H1 (cell line): ENCODE measurements around the gene ASB4. TPM values are rescaled to one million over a fixed set of nuclear protein-coding genes. Genes with fewer than 3 reads are reported as not detected.
A peak's percentile ranks its signal among the peaks of the same experiment; 100 is the strongest.
"Not testable (repeated sequence)": the region's sequence is repeated elsewhere in the genome, so short reads cannot be mapped to it uniquely, and the experiment has no call there.

Source experiments
- CTCF ChIA-PET: fragments of 300-600 bp; sonication (Branson Sonifier 250); formaldehyde crosslinking; loops from one replicate; lab custom pipeline; 2021; ENCODE audit not compliant: partially characterized antibody; lab: Charles Lee
- POLR2A ChIA-PET: fragments of 300-600 bp; sonication (Branson Sonifier 250); formaldehyde crosslinking; loops from one replicate; lab custom pipeline; 2021; ENCODE audit warnings: inconsistent platforms; ENCODE audit not compliant: partially characterized antibody; lab: Charles Lee
- DNase-seq, 2 experiments: peaks; one replicate each; pipeline versions ENCODE4 v3.0.0 to v3.0.0-alpha.2; 2010 to 2022; ENCODE audit warnings: low spot score in 2 of 2, low read depth in 1 of 2, mixed read lengths in 1 of 2
- FAIRE-seq: peaks from 2 replicates; lab custom pipeline; 2011; peaks lifted over from hg19 to GRCh38; lab: Jason Lieb, UNC
- H2AFZ ChIP-seq: 2 replicates; pipeline ENCODE4 v1.8.1; 2012; ENCODE audit warnings: low read length, inconsistent platforms
- H2AK5ac ChIP-seq: 2 replicates; pipeline ENCODE4 v1.6.1; 2013; ENCODE audit warnings: low read depth, low read length
- H2BK120ac ChIP-seq: replicated peaks from 2 replicates; pipeline ENCODE3; 2013; ENCODE audit warnings: low read depth, low read length, inconsistent platforms
- H2BK12ac ChIP-seq: 2 replicates; pipeline ENCODE4 v1.6.1; 2013; ENCODE audit warnings: low read depth, low read length
- H2BK15ac ChIP-seq: 2 replicates; pipeline ENCODE4 v1.6.1; 2013; ENCODE audit warnings: low read length
- H2BK20ac ChIP-seq: 2 replicates; pipeline ENCODE4 v1.6.1; 2013; ENCODE audit warnings: low read length
- H2BK5ac ChIP-seq: 2 replicates; pipeline ENCODE4 v1.6.1; 2013; ENCODE audit warnings: low read depth, low read length
- H3K14ac ChIP-seq: 2 replicates; pipeline ENCODE4 v1.6.1; 2013; ENCODE audit warnings: inconsistent platforms; ENCODE audit not compliant: insufficient read length
- H3K18ac ChIP-seq: 2 replicates; pipeline ENCODE4 v1.6.1; 2013; ENCODE audit warnings: low read length; ENCODE audit errors: extremely low read depth
- H3K23ac ChIP-seq: 2 replicates; pipeline ENCODE4 v1.6.1; 2013; ENCODE audit warnings: inconsistent platforms; ENCODE audit not compliant: insufficient read length
- H3K23me2 ChIP-seq: 2 replicates; pipeline ENCODE4 v1.6.1; 2013; ENCODE audit warnings: low read depth, low read length
- H3K27ac ChIP-seq: 2 replicates; pipeline ENCODE4 v1.6.1; 2011; ENCODE audit warnings: low read depth, low read length, inconsistent platforms
- H3K27me3 ChIP-seq, 4 experiments: replicated peaks in 1 of 4; 1 replicate in 1 of 4; 2 replicates in 3 of 4; pipeline versions ENCODE4 v1.6.1 to v1.8.1; 2011 to 2013; ENCODE audit warnings: low read length in 3 of 4, mild to moderate bottlenecking in 3 of 4, inconsistent platforms in 2 of 4, mixed read lengths in 2 of 4, moderate library complexity in 1 of 4; ENCODE audit not compliant: control insufficient read depth in 3 of 4, insufficient read depth in 3 of 4; ENCODE audit errors: extremely low read depth in 1 of 4
- H3K36me3 ChIP-seq, 4 experiments: 2 replicates each; pipeline versions ENCODE4 v1.6.1 to v1.8.1; 2011 to 2013; ENCODE audit warnings: mild to moderate bottlenecking in 4 of 4, low read length in 3 of 4, moderate library complexity in 2 of 4, control low read depth in 1 of 4, inconsistent platforms in 1 of 4; ENCODE audit not compliant: insufficient read depth in 4 of 4, control insufficient read depth in 2 of 4
- H3K4ac ChIP-seq: replicated peaks from 2 replicates; pipeline ENCODE3; 2013; ENCODE audit warnings: low read length, low read depth, mixed read lengths, inconsistent platforms; ENCODE audit not compliant: insufficient read length
- H3K4me1 ChIP-seq, 4 experiments: replicated peaks in 1 of 4; 1 replicate in 1 of 4; 2 replicates in 3 of 4; pipeline versions ENCODE4 v1.6.1 to v1.8.1; 2011 to 2013; ENCODE audit warnings: low read length in 3 of 4, inconsistent platforms in 2 of 4, mixed read lengths in 1 of 4; ENCODE audit not compliant: insufficient read depth in 4 of 4, control insufficient read depth in 3 of 4
- H3K4me2 ChIP-seq, 2 experiments: 2 replicates each; pipeline versions ENCODE4 v1.6.1 to v1.8.1; 2011 to 2013; ENCODE audit warnings: low read depth in 2 of 2, low read length in 2 of 2, control low read depth in 1 of 2, inconsistent platforms in 1 of 2, mild to moderate bottlenecking in 1 of 2; ENCODE audit not compliant: insufficient read depth in 1 of 2
- H3K4me3 ChIP-seq, 4 experiments: fragments of 200-600, 300-600 bp in 1 of 4; sonication (generic), shearing (Covaris generic), sonication (Bioruptor Twin) in 1 of 4; 2 replicates each; pipeline versions ENCODE4 v1.5.1 to v1.8.1; 2011 to 2016; ENCODE audit warnings: low read length in 4 of 4, low read depth in 3 of 4, control low read depth in 2 of 4, inconsistent platforms in 2 of 4, mild to moderate bottlenecking in 2 of 4, mixed read lengths in 1 of 4, moderate library complexity in 1 of 4; ENCODE audit not compliant: insufficient read depth in 2 of 4; ENCODE audit errors: extremely low read depth in 1 of 4
- H3K56ac ChIP-seq: replicated peaks from 2 replicates; pipeline ENCODE3; 2013; ENCODE audit warnings: low read depth, mild to moderate bottlenecking, mixed read lengths, low read length, inconsistent platforms; ENCODE audit not compliant: insufficient read length
- H3K79me1 ChIP-seq: 2 replicates; pipeline ENCODE4 v1.6.1; 2013; ENCODE audit warnings: low read depth, low read length, control low read depth
- H3K79me2 ChIP-seq, 2 experiments: 2 replicates each; pipeline versions ENCODE4 v1.6.1 to v1.8.1; 2012 to 2013; ENCODE audit warnings: low read length in 2 of 2, mild to moderate bottlenecking in 2 of 2, inconsistent platforms in 1 of 2; ENCODE audit not compliant: insufficient read depth in 2 of 2, control insufficient read depth in 1 of 2
- H3K9ac ChIP-seq, 4 experiments: replicated peaks in 1 of 4; 1 replicate in 1 of 4; 2 replicates in 3 of 4; pipeline versions ENCODE4 v1.6.1 to v1.8.1; 2011 to 2013; ENCODE audit warnings: low read depth in 3 of 4, low read length in 3 of 4, control low read depth in 2 of 4, mild to moderate bottlenecking in 2 of 4, moderate library complexity in 2 of 4, inconsistent platforms in 1 of 4; ENCODE audit errors: extremely low read depth in 1 of 4
- H3K9me3 ChIP-seq, 2 experiments: 2 replicates each; pipeline versions ENCODE4 v1.6.1 to v1.8.1; 2012 to 2013; ENCODE audit warnings: mild to moderate bottlenecking in 2 of 2, moderate library complexity in 2 of 2, control low read depth in 1 of 2, inconsistent platforms in 1 of 2, low read depth in 1 of 2, low read length in 1 of 2, mixed read lengths in 1 of 2; ENCODE audit not compliant: insufficient read depth in 2 of 2
- H4K20me1 ChIP-seq, 2 experiments: replicated peaks in 1 of 2; 2 replicates each; pipeline versions ENCODE3 to v1.8.1; 2011 to 2013; ENCODE audit warnings: inconsistent platforms in 2 of 2, low read length in 2 of 2, mild to moderate bottlenecking in 1 of 2; ENCODE audit not compliant: insufficient read depth in 2 of 2, control insufficient read depth in 1 of 2
- H4K5ac ChIP-seq: 2 replicates; pipeline ENCODE4 v1.6.1; 2013; ENCODE audit warnings: low read length, low read depth, mixed read lengths, inconsistent platforms; ENCODE audit not compliant: insufficient read length
- H4K8ac ChIP-seq: 2 replicates; pipeline ENCODE4 v1.8.0; 2013; ENCODE audit warnings: mild to moderate bottlenecking, moderate library complexity, low read length, inconsistent platforms; ENCODE audit not compliant: insufficient read depth; ENCODE audit errors: extremely low read depth
- H4K91ac ChIP-seq: replicated peaks from 2 replicates; pipeline ENCODE3; 2013; ENCODE audit warnings: low read length, mixed read lengths, inconsistent platforms; ENCODE audit not compliant: insufficient read length
- WGBS, 2 experiments: shearing (Covaris generic) in 1 of 2; methylation state at CpG; one replicate each; pipeline versions ENCODE4 v1.1.6 to v1.1.7; 2013 to 2015; ENCODE audit warnings: low lambda C conversion rate in 2 of 2, mixed read lengths in 2 of 2, inconsistent platforms in 1 of 2, low coverage in 1 of 2, missing lambda C conversion rate in 1 of 2; ENCODE audit not compliant: insufficient replicate concordance in 2 of 2, insufficient coverage in 1 of 2, insufficient read length in 1 of 2; ENCODE audit errors: extremely low coverage in 1 of 2, missing lambda C conversion rate in 1 of 2; 5-methylcytosine and 5-hydroxymethylcytosine counted together
- polyA plus RNA-seq, 7 experiments: library from polyadenylated mRNA; depleted of rRNA in 3 of 7; stranded (reverse) in 5 of 7; unstranded in 2 of 7; fragments of >200 nt in 5 of 7; fragments of 200-250 nt in 2 of 7; gene quantifications; 1 replicate in 5 of 7; 2 replicates in 1 of 7; 4 replicates in 1 of 7; pipeline versions ENCODE4 v1.2.1 to v1.2.3, GENCODE V29; 2011 to 2013; ENCODE audit warnings: missing spikeins in 2 of 7, mixed read lengths in 2 of 7
- total RNA-seq: library from RNA; stranded (reverse); fragmentation: NEBNext Ultra II Directional; extraction: Animal tissue kit (Norgen Biotek cat#: 25700); gene quantifications from 2 replicates; pipeline ENCODE4 v1.2.1, GENCODE V29; 2021

The ASB4 gene
- total and polyA plus RNA-seq, 2 of the 8 experiments (the other 6 are each of a cell fraction or from before 2014, with no cell fraction given): not detected

DNA sequence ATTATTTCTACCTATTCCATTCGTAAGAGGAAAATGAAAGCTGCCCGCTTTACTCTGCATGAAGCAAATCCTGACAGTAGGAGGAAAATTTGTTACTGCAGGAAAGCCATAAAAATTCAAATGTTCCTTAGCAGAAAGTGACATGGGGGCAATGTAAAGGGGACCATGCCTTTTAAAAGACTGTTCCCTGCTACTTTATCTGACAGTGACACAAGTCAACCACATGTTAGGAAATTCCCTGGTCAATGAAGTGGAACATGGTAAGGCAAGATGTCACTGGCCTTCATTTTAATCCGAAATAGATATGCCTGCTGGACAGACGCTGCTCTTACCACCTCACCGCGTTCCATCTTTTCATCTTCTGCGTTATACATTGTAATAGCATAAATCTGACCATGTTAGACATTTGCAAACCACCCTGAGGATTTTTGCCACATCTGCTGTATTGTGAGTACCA is 18.4 kb downstream of the ASB4 start:
- H3K23me2 ChIP-seq, H2AK5ac ChIP-seq, POLR2A ChIA-PET, H2BK20ac ChIP-seq, H2BK120ac ChIP-seq, DNase-seq, H3K23ac ChIP-seq, H4K5ac ChIP-seq, H4K8ac ChIP-seq, H3K56ac ChIP-seq, H3K27me3 ChIP-seq, H4K91ac ChIP-seq, H2BK5ac ChIP-seq, H3K18ac ChIP-seq, H3K36me3 ChIP-seq, H3K79me2 ChIP-seq, H2BK15ac ChIP-seq, H3K79me1 ChIP-seq, H3K4me3 ChIP-seq, H3K9me3 ChIP-seq, H3K9ac ChIP-seq, H4K20me1 ChIP-seq, H2BK12ac ChIP-seq, H3K27ac ChIP-seq, H3K14ac ChIP-seq, H3K4ac ChIP-seq: not testable (repeated sequence)
- peak overlapping the region; percentile 56; the same call in 1 of the 2 replicates for H2AFZ ChIP-seq
- CTCF ChIA-PET: interaction anchor here (2.0 kb wide), 1 partner anchor 7 kb away, joined by 6 read pairs; no protein-coding TSS in a partner anchor
- FAIRE-seq: peak; percentile 81
- 66% methylated on average over 7 of the region's 7 CpGs; no CpG with 5 or more reads in 1 of the 2 experiments for WGBS, 2 experiments
- H3K4me1 ChIP-seq: peaks cover 0 to 15% (median 11%) of the 10 kb centered on the region in 4 experiments; a peak in 3 of 7 replicates
- H3K4me2 ChIP-seq: peak overlapping the region; percentile 29 to 43; a peak in 2 of 4 replicates
